Bladder microvascular endothelial cell (primary cell): ENCODE data around the gene THAP4. TPM values are rescaled to one million over a fixed set of nuclear protein-coding genes. Genes with fewer than 3 reads are reported as not detected.

ENCODE experiments used
- total RNA-seq: library from RNA; depleted of rRNA; stranded (reverse); fragments of >200 nt; gene quantifications from 2 replicates; pipeline ENCODE4 v1.2.3, GENCODE V29; 2014

The THAP4 gene
- 31.9 and 36.4 TPM in 2 replicates for total RNA-seq

GRCh38 chr2:241637018-241637794 is at the start of gene THAP4, which contains the start of gene ATG4B:
Gene THAP4 (minus strand): TSS chr2:241637158. CDS start chr2:241637017, 141 bp downstream.
Gene ATG4B (plus strand): TSS chr2:241637693. CDS start chr2:241637715, 22 bp downstream.

GRCh38 chr2:241558532-241559322 is 78.2 kb downstream of the THAP4 start, which contains the start of gene BOK:
Gene BOK (plus strand): TSS chr2:241558745. CDS start chr2:241559484, 739 bp downstream.

Other genes starting within 250 kb of the THAP4 start
- gene STK25, start 128.6 kb downstream of the THAP4 start, total RNA-seq = 359 and 519 TPM in 2 replicates
- gene BOK, start 78.4 kb downstream of the THAP4 start, total RNA-seq = 34.8 and 102 TPM in 2 replicates
- gene ATG4B, start 535 bp upstream of the THAP4 start, total RNA-seq = 30.8 and 121 TPM in 2 replicates
- gene DTYMK, start 49.7 kb upstream of the THAP4 start, total RNA-seq = 22.0 and 42.3 TPM in 2 replicates
- 16.4 and 28.6 TPM in 2 replicates for gene ING5, start 64.9 kb upstream of the THAP4 start, total RNA-seq
- 10.7 and 15.9 TPM in 2 replicates for gene D2HGDH, start 97.5 kb upstream of the THAP4 start, total RNA-seq
- gene GAL3ST2, start 139.7 kb upstream of the THAP4 start, total RNA-seq = not detected in 2 replicates
- not detected in 2 replicates for gene NEU4, start 172.0 kb upstream of the THAP4 start, total RNA-seq
- gene PDCD1, start 221.7 kb upstream of the THAP4 start, total RNA-seq = not detected in 2 replicates
- gene RTP5, start 232.6 kb upstream of the THAP4 start, total RNA-seq = not detected in 2 replicates